HG02610 (cell line): Measurements from ENCODE around the gene C2orf72.
"Not testable (repeated sequence)": the region's sequence is repeated elsewhere in the genome, so short reads cannot be mapped to it uniquely, and the experiment has no call there.

Source experiments
- ATAC-seq: cut with Tn5 transposase; IDR thresholded peaks from one replicate; pipeline ENCODE4 v1.9.1; 2021; ENCODE audit warnings: mild to moderate bottlenecking, moderate library complexity; ENCODE audit not compliant: unreplicated experiment

The C2orf72 gene

GRCh38 chr2:231037202-231037730 is at the start of gene C2orf72:
Gene C2orf72, plus strand, starts transcription at chr2:231037523. Its CDS starts 43 bp downstream, at chr2:231037566.
- no peak for ATAC-seq

- no peak for ATAC-seq
Measured at GRCh38 chr2:230989731-230990130, 47.6 kb upstream of the C2orf72 start.

DNA sequence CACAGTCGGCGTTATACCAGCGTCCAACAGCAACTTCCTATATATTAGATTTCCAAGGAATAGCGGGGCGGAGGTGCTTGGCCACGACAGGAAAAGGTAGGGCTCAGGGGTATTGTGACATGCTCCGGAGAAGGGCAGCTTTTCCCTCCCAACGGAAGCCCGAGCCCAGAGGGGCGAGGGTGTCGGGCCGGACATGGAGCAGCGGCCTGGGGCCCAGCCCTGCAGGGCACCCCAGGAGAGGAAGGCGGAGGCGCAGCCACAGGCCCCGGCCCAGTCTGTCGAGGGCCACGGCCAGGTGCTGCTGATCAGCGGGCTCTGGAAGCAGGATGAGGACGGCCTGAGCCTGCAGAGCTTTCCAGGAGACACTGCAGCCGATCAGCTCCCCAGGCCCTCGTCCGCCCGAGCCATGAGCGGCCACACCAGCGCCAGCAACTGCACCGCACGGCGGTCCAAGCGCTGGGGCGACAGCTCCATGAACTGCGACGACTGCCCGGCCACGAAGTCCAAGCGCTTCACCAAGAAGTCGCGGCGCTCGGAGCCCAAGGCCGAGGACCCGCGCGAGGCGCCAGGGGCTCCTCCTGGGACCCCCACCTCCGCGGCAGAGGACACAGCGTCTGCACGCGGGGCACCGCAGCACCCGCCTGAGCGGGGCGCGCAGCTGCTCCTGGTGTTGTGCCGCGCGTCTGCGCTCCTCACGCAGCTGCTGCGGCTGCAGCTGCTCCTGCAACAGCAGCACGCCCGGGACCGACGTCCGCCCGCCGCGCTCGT is 47.0 kb upstream of the C2orf72 start:
- no peak for ATAC-seq

DNA sequence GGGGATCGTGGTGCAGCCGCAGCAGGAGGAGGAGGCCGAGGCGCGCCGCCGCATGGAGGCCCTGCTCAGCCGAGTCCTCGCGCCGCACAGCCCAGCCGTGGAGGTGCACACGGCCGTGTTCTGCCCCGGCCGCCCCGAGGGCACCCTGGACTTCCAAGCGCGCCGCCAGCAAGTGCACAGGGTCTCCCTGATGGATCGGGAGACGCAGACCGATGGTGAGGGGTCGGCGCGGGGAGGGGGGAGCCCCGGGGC is 46.5 kb upstream of the C2orf72 start:
- no peak for ATAC-seq

GRCh38 chr2:230991598-230991997 is 45.7 kb upstream of the C2orf72 start:
- ATAC-seq = no peak

- ATAC-seq = no peak
Measured at GRCh38 chr2:230995821-230996220, 41.5 kb upstream of the C2orf72 start, which contains the start of gene SPATA3. Gene SPATA3, plus strand, starts transcription at chr2:230996121. Its CDS starts 113 bp downstream, at chr2:230996234.

- no peak for ATAC-seq
Measured at GRCh38 chr2:230996661-230997060, 40.7 kb upstream of the C2orf72 start.

- no peak for ATAC-seq
Measured at GRCh38 chr2:230998882-230999281, 38.4 kb upstream of the C2orf72 start.

GRCh38 chr2:230999477-230999876 is 37.8 kb upstream of the C2orf72 start:
- ATAC-seq = no peak

DNA sequence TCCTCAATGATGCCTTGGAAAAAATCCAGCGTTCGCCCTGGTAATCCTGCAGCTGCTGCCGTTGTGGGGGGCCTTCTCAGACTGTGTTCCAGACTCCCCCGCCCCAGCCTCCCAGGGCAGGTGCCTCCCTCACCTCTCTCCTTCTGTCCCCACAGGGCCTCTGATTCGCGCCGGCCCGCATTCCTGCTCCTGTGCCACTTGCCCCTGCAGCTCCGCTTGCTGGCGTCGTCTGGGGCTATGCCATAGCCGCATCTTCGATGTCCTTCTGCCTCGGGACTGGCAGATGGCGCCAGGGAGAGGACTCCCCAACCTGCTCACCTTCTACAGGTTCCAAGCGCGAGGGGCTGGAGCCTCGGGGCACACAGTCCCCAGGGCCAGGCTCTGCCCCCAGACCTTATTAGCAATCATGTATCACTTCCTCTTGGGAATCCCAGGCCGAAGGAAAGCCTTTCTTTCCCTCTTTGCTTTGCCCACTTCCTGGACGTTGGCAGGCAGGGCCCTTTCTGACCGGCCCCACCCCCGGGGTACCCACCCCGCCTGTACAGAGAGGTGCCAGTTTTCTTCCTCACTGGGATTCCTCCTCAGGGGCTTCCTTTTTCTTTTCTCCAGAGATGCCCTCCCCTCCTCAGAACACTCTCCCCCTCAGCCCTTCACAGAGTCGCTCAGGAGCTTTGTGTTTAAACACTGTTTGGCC is 37.0 kb upstream of the C2orf72 start:
- ATAC-seq = no peak

DNA sequence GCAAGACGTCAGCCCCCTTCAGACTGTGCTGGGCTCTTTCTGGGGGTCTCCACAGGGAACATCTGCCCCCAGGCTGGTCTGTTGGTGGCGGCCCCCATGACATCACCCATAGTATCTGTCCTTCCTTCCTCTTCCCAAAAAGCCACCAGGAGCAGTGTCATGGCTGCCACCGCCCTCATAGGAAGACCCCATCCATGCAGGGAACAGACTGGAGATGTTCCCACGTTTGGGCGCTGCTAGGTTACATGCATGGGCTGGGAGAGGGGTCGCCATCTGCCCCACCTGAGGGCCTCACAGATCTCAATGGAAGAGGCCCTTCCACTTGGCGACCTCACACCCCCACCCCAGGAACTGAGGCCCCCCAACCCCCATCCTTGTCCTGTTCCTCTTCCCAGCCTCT is 36.3 kb upstream of the C2orf72 start:
- ATAC-seq = no peak

DNA sequence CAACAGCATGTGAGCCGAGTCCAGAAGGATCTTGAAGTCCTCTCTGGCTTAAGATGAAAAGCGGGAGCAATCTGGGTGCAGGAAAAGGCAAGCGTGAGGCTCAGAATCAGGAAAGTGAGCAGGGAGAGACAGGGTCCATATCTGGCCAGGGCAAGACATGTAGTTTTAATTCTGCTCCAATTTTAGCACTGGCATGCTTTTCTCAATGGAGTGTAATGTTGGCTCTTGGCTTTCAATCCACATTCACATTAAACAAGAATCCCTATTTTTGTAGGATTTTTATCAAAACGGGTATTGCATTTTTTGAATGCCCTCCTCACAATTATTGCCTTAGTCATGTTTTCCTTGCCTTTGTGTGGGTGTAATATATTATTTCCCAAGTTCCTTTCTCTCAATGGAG is 35.4 kb upstream of the C2orf72 start:
- ATAC-seq = no peak

- ATAC-seq = no peak
Measured at GRCh38 chr2:231002641-231003040, 34.7 kb upstream of the C2orf72 start.

DNA sequence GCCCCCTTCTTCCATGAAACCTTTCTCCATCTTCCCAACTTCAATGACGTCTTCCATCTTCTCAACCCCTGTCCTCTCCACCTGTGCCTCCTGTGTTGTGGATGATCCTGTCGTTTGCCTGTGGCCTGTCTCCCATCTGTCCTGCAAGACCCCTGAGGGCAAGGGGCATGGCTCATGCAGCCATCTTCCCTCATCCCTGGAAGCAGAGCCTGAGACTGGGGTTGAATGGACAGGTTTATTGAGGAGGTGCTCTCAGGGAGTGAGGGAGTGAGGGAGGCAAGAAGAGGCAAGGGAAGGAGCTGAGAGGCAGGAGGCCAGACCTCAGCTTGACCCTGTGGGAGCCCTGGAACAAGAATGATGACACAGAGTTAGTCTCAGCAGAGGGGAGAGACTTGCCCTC is 34.1 kb upstream of the C2orf72 start:
- ATAC-seq = no peak

GRCh38 chr2:231004930-231005329 is 32.4 kb upstream of the C2orf72 start:
- not testable (repeated sequence) for ATAC-seq

GRCh38 chr2:231007286-231008098 is 29.8 kb upstream of the C2orf72 start:
- ATAC-seq = no peak

DNA sequence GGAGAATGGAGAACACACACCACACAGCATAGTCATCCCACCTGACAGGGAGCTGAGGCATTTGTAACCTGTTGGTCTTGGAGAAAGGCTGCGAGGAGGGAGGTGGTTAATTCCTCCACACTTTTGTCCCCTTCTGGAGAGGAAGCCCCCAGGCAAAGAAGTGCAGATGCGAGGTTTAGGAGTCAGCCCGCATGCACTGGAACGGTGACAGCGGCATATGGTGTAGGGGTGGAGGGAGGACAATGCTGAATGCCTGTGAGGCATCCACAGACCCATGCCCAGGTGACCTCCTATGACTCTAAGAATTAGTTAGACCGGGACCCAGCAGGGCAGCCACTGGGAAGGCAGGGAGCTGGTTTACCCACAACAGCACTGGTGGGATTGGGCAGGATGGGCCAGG is 29.2 kb upstream of the C2orf72 start:
- ATAC-seq = no peak

GRCh38 chr2:231009236-231009919 is 27.9 kb upstream of the C2orf72 start:
- no peak for ATAC-seq

DNA sequence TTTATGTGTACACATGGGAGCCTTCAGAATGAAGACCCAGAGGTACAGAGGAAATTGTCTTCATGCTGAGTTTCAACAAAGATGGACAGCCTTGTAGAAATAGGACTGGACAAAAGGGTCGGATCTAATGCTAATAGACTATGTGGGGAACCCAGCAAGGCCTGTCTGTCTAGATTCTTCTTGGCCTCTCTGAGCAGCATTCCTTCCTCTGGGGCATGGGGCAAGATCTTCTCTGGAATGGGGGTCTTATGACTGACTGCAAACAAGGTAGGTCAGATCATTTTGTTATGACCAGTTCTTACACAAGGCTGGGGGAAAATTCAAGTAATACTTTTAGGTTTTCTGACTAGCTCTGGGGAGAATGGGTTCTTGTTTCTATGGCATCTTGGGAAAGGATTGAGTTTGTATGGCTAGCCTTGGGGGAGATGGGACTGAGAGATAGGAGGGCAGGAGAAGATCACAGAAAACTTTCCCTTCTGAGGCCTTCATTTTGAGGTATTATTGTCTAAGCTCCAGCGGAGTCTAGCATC is 27.1 kb upstream of the C2orf72 start:
- ATAC-seq = no peak

DNA sequence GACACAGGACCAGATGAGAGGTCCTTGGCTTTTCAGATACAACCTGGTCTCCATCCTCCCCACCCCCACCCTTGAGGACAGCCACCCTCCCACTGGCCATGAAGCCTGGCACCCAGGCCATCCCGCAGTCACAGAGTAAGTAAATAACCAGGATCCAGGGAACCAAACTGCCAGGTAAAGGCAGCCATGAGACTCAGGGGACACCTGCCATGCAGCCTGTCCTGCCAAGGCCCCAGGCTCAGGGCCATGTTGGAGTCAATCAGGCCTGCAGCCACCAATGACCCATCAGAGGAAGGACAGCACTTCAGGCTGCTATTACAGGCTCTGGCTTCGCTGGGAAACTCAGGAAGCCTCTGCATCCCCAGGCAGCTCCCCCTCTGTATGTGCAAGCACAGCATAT is 25.8 kb upstream of the C2orf72 start:
- ATAC-seq = no peak

DNA sequence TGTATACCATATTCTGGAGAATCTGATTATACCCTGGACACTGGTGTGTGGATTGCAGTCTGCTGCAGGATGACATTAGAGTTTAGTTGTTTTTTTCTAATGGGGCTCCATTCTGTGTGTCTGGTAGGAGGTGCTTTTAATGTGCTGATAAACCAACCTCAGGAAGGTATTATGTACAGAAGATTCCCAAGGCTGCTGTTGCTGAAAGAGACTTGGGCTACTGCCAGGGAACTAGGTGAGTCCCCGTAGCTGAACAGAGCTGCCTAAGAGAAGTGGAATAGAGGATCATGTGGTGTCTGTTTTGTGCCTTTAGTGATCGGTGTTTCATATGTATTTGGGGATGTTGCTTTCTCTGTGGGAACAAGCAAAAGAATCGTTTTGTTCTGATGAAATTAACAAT is 24.9 kb upstream of the C2orf72 start:
- no peak for ATAC-seq
